ENCODE measurements around the gene NFIC. TPM values are rescaled to one million over a fixed set of nuclear protein-coding genes. Genes with fewer than 3 reads are reported as not detected.
"Not testable (repeated sequence)": the region's sequence is repeated elsewhere in the genome, so short reads cannot be mapped to it uniquely, and the experiment has no call there.

The NFIC gene
- total RNA-seq, 1 donor from 2014 or later = 38.3 TPM

- no peaks in the 10 kb centered on the region for H3K9me3 Mint-ChIP-seq (ENCODE audit: unreplicated experiment)
- Histone ChIP-seq H4K20me1 (ENCODE audit: insufficient read depth, low read length) (peaks cover 86% of the 10 kb centered on the region), H3K9ac (ENCODE audit: low read length) (no peak overlapping the region), H3K4me1 (ENCODE audit: insufficient read depth, low read length) (peaks cover 14% of the 10 kb centered on the region), H3K9me3 (ENCODE audit: insufficient read depth, low read depth, low read length) (no peaks in the 10 kb centered on the region), H3K79me2 (ENCODE audit: insufficient read depth, low read length) (peaks cover 92% of the 10 kb centered on the region), H3K36me3 (ENCODE audit: insufficient read depth, low read length) (no peaks in the 10 kb centered on the region), H3K4me2 (ENCODE audit: low read length) (peak overlapping the region; percentile 39), H3K27me3 (ENCODE audit: insufficient read depth, low read length) (no peaks in the 10 kb centered on the region), H3K4me3 (ENCODE audit: insufficient read depth, low read depth, low read length) (no peak overlapping the region), H2AFZ (ENCODE audit: low read depth, low read length) (no peak overlapping the region), H3K27ac (ENCODE audit: low read depth, low read length) (no peak overlapping the region)
- FAIRE-seq = no peak
- no peak overlapping the region for H3K27ac Mint-ChIP-seq (ENCODE audit: unreplicated experiment)
- no peak for DNase-seq (ENCODE audit: low read depth)
- no peak overlapping the region for H3K4me3 Mint-ChIP-seq (ENCODE audit: unreplicated experiment)
- no peaks in the 10 kb centered on the region for H3K27me3 Mint-ChIP-seq (ENCODE audit: low read depth, unreplicated experiment)
- H3K4me1 Mint-ChIP-seq (ENCODE audit: low read depth, unreplicated experiment) = peaks cover 9% of the 10 kb centered on the region
- TF ChIP-seq EZH2 (IDR thresholded peaks at IDR 0.05; ENCODE audit: insufficient read depth, low read length) = no peak
- TF ChIP-seq CTCF (IDR thresholded peaks at IDR 0.05; ENCODE audit: insufficient read depth, low read depth, low read length) = no peak
- H3K36me3 Mint-ChIP-seq (ENCODE audit: low read depth, unreplicated experiment) = peaks cover 2% of the 10 kb centered on the region
Measured at GRCh38 chr19:3387645-3388589, 21.5 kb downstream of the NFIC start.

GRCh38 chr19:3389446-3389778, 23.0 kb downstream of the NFIC start:
- Mint-ChIP-seq H3K36me3 (ENCODE audit: low read depth, unreplicated experiment) (peaks cover 2% of the 10 kb centered on the region), H3K9me3 (ENCODE audit: unreplicated experiment) (no peaks in the 10 kb centered on the region), H3K27ac (ENCODE audit: unreplicated experiment) (no peak overlapping the region), H3K27me3 (ENCODE audit: low read depth, unreplicated experiment) (no peaks in the 10 kb centered on the region), H3K4me1 (ENCODE audit: low read depth, unreplicated experiment) (peaks cover 9% of the 10 kb centered on the region), H3K4me3 (ENCODE audit: unreplicated experiment) (peak overlapping the region; percentile 27)
- no peak overlapping the region for H2AFZ ChIP-seq (ENCODE audit: low read depth, low read length)
- DNase-seq (ENCODE audit: low read depth) = no peak
- H3K27ac ChIP-seq (ENCODE audit: low read depth, low read length) = no peak overlapping the region
- H4K20me1 ChIP-seq (ENCODE audit: insufficient read depth, low read length) = peaks cover 78% of the 10 kb centered on the region
- no peak overlapping the region for H3K9ac ChIP-seq (ENCODE audit: low read length)
- no peak overlapping the region for H3K4me2 ChIP-seq (ENCODE audit: low read length)
- H3K36me3 ChIP-seq (ENCODE audit: insufficient read depth, low read length) = no peaks in the 10 kb centered on the region
- no peak for FAIRE-seq
- H3K4me1 ChIP-seq (ENCODE audit: insufficient read depth, low read length) = peaks cover 14% of the 10 kb centered on the region
- TF ChIP-seq CTCF (IDR thresholded peaks at IDR 0.05; ENCODE audit: insufficient read depth, low read depth, low read length) (no peak), EZH2 (IDR thresholded peaks at IDR 0.05; ENCODE audit: insufficient read depth, low read length) (no peak)
- no peaks in the 10 kb centered on the region for H3K9me3 ChIP-seq (ENCODE audit: insufficient read depth, low read depth, low read length)
- no peak overlapping the region for H3K4me3 ChIP-seq (ENCODE audit: insufficient read depth, low read depth, low read length)
- H3K79me2 ChIP-seq (ENCODE audit: insufficient read depth, low read length) = peaks cover 93% of the 10 kb centered on the region
- H3K27me3 ChIP-seq (ENCODE audit: insufficient read depth, low read length) = no peaks in the 10 kb centered on the region

- Mint-ChIP-seq H3K36me3 (ENCODE audit: low read depth, unreplicated experiment) (peaks cover 2% of the 10 kb centered on the region), H3K4me1 (ENCODE audit: low read depth, unreplicated experiment) (peaks cover 7% of the 10 kb centered on the region), H3K27ac (ENCODE audit: unreplicated experiment) (no peak overlapping the region), H3K4me3 (ENCODE audit: unreplicated experiment) (no peak overlapping the region), H3K9me3 (ENCODE audit: unreplicated experiment) (no peaks in the 10 kb centered on the region), H3K27me3 (ENCODE audit: low read depth, unreplicated experiment) (no peaks in the 10 kb centered on the region)
- Histone ChIP-seq H3K4me2 (ENCODE audit: low read length) (no peak overlapping the region), H3K27ac (ENCODE audit: low read depth, low read length) (no peak overlapping the region), H4K20me1 (ENCODE audit: insufficient read depth, low read length) (peaks cover 77% of the 10 kb centered on the region), H3K36me3 (ENCODE audit: insufficient read depth, low read length) (no peaks in the 10 kb centered on the region), H2AFZ (ENCODE audit: low read depth, low read length) (no peak overlapping the region), H3K27me3 (ENCODE audit: insufficient read depth, low read length) (no peaks in the 10 kb centered on the region), H3K9me3 (ENCODE audit: insufficient read depth, low read depth, low read length) (no peaks in the 10 kb centered on the region), H3K4me3 (ENCODE audit: insufficient read depth, low read depth, low read length) (no peak overlapping the region), H3K4me1 (ENCODE audit: insufficient read depth, low read length) (peaks cover 14% of the 10 kb centered on the region), H3K9ac (ENCODE audit: low read length) (no peak overlapping the region), H3K79me2 (ENCODE audit: insufficient read depth, low read length) (peaks cover 93% of the 10 kb centered on the region)
- no peak for FAIRE-seq
- TF ChIP-seq CTCF (IDR thresholded peaks at IDR 0.05; ENCODE audit: insufficient read depth, low read depth, low read length) (no peak), EZH2 (IDR thresholded peaks at IDR 0.05; ENCODE audit: insufficient read depth, low read length) (no peak)
- no peak for DNase-seq (ENCODE audit: low read depth)
Measured at GRCh38 chr19:3389876-3390371, 23.5 kb downstream of the NFIC start.

GRCh38 chr19:3391911-3392310, 25.5 kb downstream of the NFIC start:
- not testable (repeated sequence) for H2AFZ ChIP-seq (ENCODE audit: low read depth, low read length); H3K4me3 ChIP-seq (ENCODE audit: insufficient read depth, low read depth, low read length); H3K4me2 ChIP-seq (ENCODE audit: low read length); FAIRE-seq; H3K27me3 Mint-ChIP-seq (ENCODE audit: low read depth, unreplicated experiment); H3K36me3 ChIP-seq (ENCODE audit: insufficient read depth, low read length); H3K9me3 ChIP-seq (ENCODE audit: insufficient read depth, low read depth, low read length); H3K36me3 Mint-ChIP-seq (ENCODE audit: low read depth, unreplicated experiment); DNase-seq (ENCODE audit: low read depth); H3K27me3 ChIP-seq (ENCODE audit: insufficient read depth, low read length); H3K9ac ChIP-seq (ENCODE audit: low read length); H3K4me3 Mint-ChIP-seq (ENCODE audit: unreplicated experiment); H3K27ac Mint-ChIP-seq (ENCODE audit: unreplicated experiment); H3K9me3 Mint-ChIP-seq (ENCODE audit: unreplicated experiment); H3K27ac ChIP-seq (ENCODE audit: low read depth, low read length); H3K4me1 Mint-ChIP-seq (ENCODE audit: low read depth, unreplicated experiment)
- Histone ChIP-seq H3K4me1 (ENCODE audit: insufficient read depth, low read length) (peaks cover 13% of the 10 kb centered on the region), H3K79me2 (ENCODE audit: insufficient read depth, low read length) (peaks cover 90% of the 10 kb centered on the region), H4K20me1 (ENCODE audit: insufficient read depth, low read length) (peaks cover 69% of the 10 kb centered on the region)

Measured in astrocyte (in vitro differentiated cells and primary cell).